Measurements from ENCODE around the gene MRPS22. TPM values are rescaled to one million over a fixed set of nuclear protein-coding genes. Genes with fewer than 3 reads are reported as not detected.

MRPS22 gene
- total RNA-seq, 4 donors from 2014 or later: 38.7 to 72.3 (median 45.9) TPM

DNA sequence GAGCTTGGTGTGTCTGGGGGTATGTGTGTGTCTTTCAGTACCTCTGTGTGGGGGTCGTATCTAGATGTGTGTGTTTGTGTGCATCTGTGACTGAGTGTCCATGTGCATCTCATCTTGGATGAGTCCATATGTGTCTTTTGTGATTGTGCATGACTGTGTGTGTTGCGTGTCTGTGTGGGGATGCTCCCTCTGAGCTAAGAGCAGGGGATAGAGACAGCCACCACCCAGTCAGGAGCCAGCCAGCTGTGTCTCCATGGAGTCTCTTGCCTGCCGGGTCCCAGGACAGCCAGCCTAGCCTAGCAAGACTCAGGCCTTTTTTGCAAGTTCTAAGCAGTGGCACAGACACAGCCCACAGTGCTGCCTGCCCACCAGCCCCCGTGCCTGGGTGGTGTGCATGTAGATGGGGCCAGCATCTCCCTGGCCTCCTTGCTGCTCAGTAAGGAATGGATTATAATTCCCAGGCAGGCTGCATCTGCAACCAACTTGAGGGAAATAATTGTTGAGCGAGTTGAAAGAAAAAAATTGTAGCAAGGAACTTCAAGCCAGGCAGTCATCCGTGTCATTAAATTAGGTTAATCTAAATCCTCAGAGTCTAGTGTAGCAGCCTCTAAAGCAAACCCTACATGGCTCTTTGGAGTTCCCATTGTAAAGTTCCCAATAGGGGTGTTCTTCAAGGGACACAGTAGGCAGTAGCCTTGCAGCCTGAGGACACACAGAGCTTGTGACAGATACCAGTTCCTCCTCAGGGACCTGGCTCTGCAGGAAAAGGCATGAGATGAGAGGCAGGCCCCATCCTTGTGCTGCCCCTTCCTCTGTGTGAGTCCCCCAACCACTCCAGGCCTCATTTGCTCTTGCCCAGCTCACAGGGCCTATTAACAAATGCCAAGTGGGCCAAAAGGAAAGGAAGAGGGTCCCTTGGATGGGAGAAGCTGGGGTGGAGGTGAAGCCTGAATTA lies 35.9 kb upstream of the MRPS22 start:
- Histone ChIP-seq H3K36me3 (no peaks in the 10 kb centered on the region), H3K27ac (no peak overlapping the region), H3K4me1 (no peaks in the 10 kb centered on the region), H3K27me3 (no peaks in the 10 kb centered on the region), H3K4me3 (no peak overlapping the region), H3K9me3 (no peaks in the 10 kb centered on the region)
- DNase-seq: no peak
- TF ChIP-seq, protein P1, sequence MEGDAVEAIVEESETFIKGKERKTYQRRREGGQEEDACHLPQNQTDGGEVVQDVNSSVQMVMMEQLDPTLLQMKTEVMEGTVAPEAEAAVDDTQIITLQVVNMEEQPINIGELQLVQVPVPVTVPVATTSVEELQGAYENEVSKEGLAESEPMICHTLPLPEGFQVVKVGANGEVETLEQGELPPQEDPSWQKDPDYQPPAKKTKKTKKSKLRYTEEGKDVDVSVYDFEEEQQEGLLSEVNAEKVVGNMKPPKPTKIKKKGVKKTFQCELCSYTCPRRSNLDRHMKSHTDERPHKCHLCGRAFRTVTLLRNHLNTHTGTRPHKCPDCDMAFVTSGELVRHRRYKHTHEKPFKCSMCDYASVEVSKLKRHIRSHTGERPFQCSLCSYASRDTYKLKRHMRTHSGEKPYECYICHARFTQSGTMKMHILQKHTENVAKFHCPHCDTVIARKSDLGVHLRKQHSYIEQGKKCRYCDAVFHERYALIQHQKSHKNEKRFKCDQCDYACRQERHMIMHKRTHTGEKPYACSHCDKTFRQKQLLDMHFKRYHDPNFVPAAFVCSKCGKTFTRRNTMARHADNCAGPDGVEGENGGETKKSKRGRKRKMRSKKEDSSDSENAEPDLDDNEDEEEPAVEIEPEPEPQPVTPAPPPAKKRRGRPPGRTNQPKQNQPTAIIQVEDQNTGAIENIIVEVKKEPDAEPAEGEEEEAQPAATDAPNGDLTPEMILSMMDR (IDR thresholded peaks at IDR 0.05): no peak
- no peak for TF ChIP-seq POLR2A (IDR thresholded peaks at IDR 0.05)

DNA sequence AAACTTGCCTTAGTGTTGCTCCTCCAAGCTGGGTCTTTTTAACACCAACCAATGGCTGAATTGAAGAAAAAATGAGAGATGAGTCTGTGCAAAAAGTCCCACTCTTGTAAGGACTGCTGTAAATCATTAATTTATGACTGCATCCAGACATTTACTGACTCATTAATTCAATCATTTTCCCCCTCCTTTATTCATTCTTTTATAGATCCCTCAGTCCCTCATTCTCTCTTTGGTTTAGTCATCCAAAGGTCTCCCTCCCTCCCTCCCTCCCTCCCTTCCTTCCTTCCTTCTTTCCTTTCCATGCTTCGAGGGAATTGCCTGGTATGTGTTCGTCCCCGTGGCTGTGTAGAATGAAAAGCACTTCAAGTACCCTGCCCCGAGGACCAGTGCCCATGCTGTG lies 35.3 kb upstream of the MRPS22 start:
- Histone ChIP-seq H3K9me3 (no peaks in the 10 kb centered on the region), H3K36me3 (no peaks in the 10 kb centered on the region), H3K27me3 (no peaks in the 10 kb centered on the region), H3K27ac (no peak overlapping the region), H3K4me3 (no peak overlapping the region), H3K4me1 (no peaks in the 10 kb centered on the region)
- TF ChIP-seq POLR2A (IDR thresholded peaks at IDR 0.05): no peak
- TF ChIP-seq, protein P1 (IDR thresholded peaks at IDR 0.05): no peak
- no peak for DNase-seq

DNA sequence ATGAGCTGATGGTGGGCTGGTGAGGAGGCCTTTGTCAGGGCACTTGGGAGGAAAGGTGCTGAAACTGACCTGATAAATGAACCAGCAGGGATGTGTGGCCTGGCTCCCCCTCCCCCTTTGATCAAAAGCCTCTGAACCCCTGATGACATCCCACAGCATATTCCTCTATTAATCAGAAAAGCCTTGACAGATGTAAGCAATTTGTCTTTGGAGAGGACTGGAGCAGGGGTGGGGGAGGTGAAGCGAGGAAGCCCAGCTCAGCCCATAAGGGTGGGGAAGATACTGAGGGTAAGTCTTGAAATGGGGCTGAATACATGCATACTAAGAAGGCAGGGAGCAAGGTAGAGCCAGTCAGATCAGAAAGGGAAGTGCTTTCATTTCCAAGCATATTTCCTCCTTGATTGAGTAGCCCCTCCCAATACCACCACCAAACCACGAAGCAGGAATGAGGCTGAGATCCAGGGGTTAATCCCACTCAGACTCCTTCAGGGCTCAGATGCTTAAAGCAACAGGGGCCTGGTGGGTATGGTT lies 34.7 kb upstream of the MRPS22 start:
- no peak overlapping the region for H3K4me3 ChIP-seq
- H3K27ac ChIP-seq: no peak overlapping the region
- no peaks in the 10 kb centered on the region for H3K27me3 ChIP-seq
- no peaks in the 10 kb centered on the region for H3K36me3 ChIP-seq
- TF ChIP-seq POLR2A (IDR thresholded peaks at IDR 0.05): no peak
- TF ChIP-seq, protein P1 (IDR thresholded peaks at IDR 0.05): no peak
- no peak for DNase-seq
- no peaks in the 10 kb centered on the region for H3K4me1 ChIP-seq
- H3K9me3 ChIP-seq: no peaks in the 10 kb centered on the region

DNA sequence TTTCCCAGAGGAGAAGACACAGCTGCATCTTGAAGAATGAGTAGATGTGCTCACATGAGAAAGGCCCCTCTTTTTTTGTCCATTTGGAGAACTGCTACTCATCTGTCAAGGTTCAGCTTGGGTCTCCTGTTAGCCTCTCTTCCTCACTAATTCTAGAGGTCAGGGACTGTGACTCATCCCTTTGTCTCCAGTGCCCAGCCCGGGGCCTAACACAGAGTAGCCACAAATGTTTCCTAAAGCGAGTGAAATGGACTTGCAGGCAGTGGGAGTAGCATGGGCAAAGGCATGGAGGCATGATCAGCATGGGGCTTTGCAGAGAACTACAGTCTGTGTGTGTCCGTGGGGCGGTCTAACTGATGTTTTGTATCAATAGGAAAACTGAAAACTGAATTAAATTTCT lies 33.9 kb upstream of the MRPS22 start:
- H3K9me3 ChIP-seq: no peaks in the 10 kb centered on the region
- no peaks in the 10 kb centered on the region for H3K27me3 ChIP-seq
- no peak for DNase-seq
- TF ChIP-seq, protein P1 (IDR thresholded peaks at IDR 0.05): no peak
- TF ChIP-seq POLR2A (IDR thresholded peaks at IDR 0.05): no peak
- no peaks in the 10 kb centered on the region for H3K4me1 ChIP-seq
- H3K36me3 ChIP-seq: no peaks in the 10 kb centered on the region
- H3K4me3 ChIP-seq: no peak overlapping the region
- H3K27ac ChIP-seq: no peak overlapping the region

DNA sequence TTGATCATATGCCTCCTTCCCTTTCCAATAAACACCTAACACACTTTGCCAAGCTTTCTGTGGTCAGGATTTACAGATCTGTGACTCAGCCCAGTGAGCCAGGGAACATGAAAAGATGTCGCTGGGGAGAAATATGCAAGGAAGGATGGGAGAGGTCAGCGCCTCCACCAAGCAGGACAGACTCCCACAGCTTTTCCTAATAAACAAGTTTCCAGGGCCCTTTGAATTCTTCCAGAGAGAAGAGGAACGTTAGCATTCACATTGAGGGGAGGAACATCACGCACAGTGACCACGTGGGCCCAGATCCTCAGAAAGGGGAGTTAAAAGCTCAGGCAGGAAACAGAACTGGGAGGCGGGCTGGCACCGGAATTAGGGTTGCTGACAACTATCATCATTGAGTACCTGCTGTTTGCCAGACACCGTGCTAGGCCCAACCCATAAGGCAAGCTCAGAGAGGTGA lies 33.3 kb upstream of the MRPS22 start:
- DNase-seq: no peak
- no peak overlapping the region for H3K27ac ChIP-seq
- H3K4me1 ChIP-seq: no peaks in the 10 kb centered on the region
- no peak overlapping the region for H3K4me3 ChIP-seq
- TF ChIP-seq, protein P1 (IDR thresholded peaks at IDR 0.05): no peak
- TF ChIP-seq POLR2A (IDR thresholded peaks at IDR 0.05): no peak
- no peaks in the 10 kb centered on the region for H3K27me3 ChIP-seq
- H3K36me3 ChIP-seq: no peaks in the 10 kb centered on the region
- no peaks in the 10 kb centered on the region for H3K9me3 ChIP-seq

Data from Peyer's patch (tissue), 4 donors.